ENCODE measurements around the gene COA5. TPM values are rescaled to one million over a fixed set of nuclear protein-coding genes. Genes with fewer than 3 reads are reported as not detected.

The COA5 gene
- polyA plus RNA-seq, 2 donors = 16.7 to 43.0 TPM

- Histone ChIP-seq H3K27ac (ENCODE audit: low read depth in 2 of 2, low read length in 1 of 2) (no peak overlapping the region), H3K27me3 (ENCODE audit: control insufficient read depth in 1 of 2, insufficient read depth in 2 of 2, low read length in 2 of 2) (no peaks in the 10 kb centered on the region), H3K9me3 (ENCODE audit: control insufficient read depth in 2 of 2, insufficient read depth in 1 of 2, low read depth in 1 of 2, low read length in 1 of 2) (no peaks in the 10 kb centered on the region), H3K4me3 (ENCODE audit: low read depth in 1 of 2, low read length in 2 of 2) (no peak overlapping the region), H3K4me1 (ENCODE audit: control insufficient read depth in 2 of 2, insufficient read depth in 2 of 2, low read length in 1 of 2) (no peaks in the 10 kb centered on the region), H3K36me3 (ENCODE audit: control insufficient read depth in 2 of 2, insufficient read depth in 2 of 2, low read length in 1 of 2) (peaks cover 2 to 25% of the 10 kb centered on the region in 2 donors)
- 90 to 92% methylated on average over 22 of the region's 22 CpGs for WGBS, 2 donors
These were observed 31.5 kb downstream of the COA5 start for GRCh38 chr2:98576666-98577312.

GRCh38 chr2:98573426-98573825 is 34.9 kb downstream of the COA5 start:
- Histone ChIP-seq H3K27me3 (ENCODE audit: control insufficient read depth in 1 of 2, insufficient read depth in 2 of 2, low read length in 2 of 2) (no peaks in the 10 kb centered on the region), H3K36me3 (ENCODE audit: control insufficient read depth in 2 of 2, insufficient read depth in 2 of 2, low read length in 1 of 2) (peaks cover 0 to 39% of the 10 kb centered on the region in 2 donors), H3K27ac (ENCODE audit: low read depth in 2 of 2, low read length in 1 of 2) (no peak overlapping the region), H3K9me3 (ENCODE audit: control insufficient read depth in 2 of 2, insufficient read depth in 1 of 2, low read depth in 1 of 2, low read length in 1 of 2) (no peaks in the 10 kb centered on the region), H3K4me3 (ENCODE audit: low read depth in 1 of 2, low read length in 2 of 2) (no peak overlapping the region), H3K4me1 (ENCODE audit: control insufficient read depth in 2 of 2, insufficient read depth in 2 of 2, low read length in 1 of 2) (no peaks in the 10 kb centered on the region)
- WGBS, 2 donors = 95 to 96% methylated on average over 13 of the region's 13 CpGs

- Histone ChIP-seq H3K4me3 (ENCODE audit: low read depth in 1 of 2, low read length in 2 of 2) (no peak overlapping the region), H3K27ac (ENCODE audit: low read depth in 2 of 2, low read length in 1 of 2) (no peak overlapping the region), H3K4me1 (ENCODE audit: control insufficient read depth in 2 of 2, insufficient read depth in 2 of 2, low read length in 1 of 2) (no peaks in the 10 kb centered on the region), H3K9me3 (ENCODE audit: control insufficient read depth in 2 of 2, insufficient read depth in 1 of 2, low read depth in 1 of 2, low read length in 1 of 2) (no peaks in the 10 kb centered on the region), H3K27me3 (ENCODE audit: control insufficient read depth in 1 of 2, insufficient read depth in 2 of 2, low read length in 2 of 2) (no peaks in the 10 kb centered on the region), H3K36me3 (ENCODE audit: control insufficient read depth in 2 of 2, insufficient read depth in 2 of 2, low read length in 1 of 2) (peaks cover 0 to 35% of the 10 kb centered on the region in 2 donors)
- 90 to 92% methylated on average over 15 of the region's 15 CpGs for WGBS, 2 donors
These were observed 35.6 kb downstream of the COA5 start for GRCh38 chr2:98572676-98573075.

- Histone ChIP-seq H3K4me3 (ENCODE audit: low read depth in 1 of 2, low read length in 2 of 2) (no peak overlapping the region), H3K4me1 (ENCODE audit: control insufficient read depth in 2 of 2, insufficient read depth in 2 of 2, low read length in 1 of 2) (no peaks in the 10 kb centered on the region), H3K9me3 (ENCODE audit: control insufficient read depth in 2 of 2, insufficient read depth in 1 of 2, low read depth in 1 of 2, low read length in 1 of 2) (no peaks in the 10 kb centered on the region), H3K27me3 (ENCODE audit: control insufficient read depth in 1 of 2, insufficient read depth in 2 of 2, low read length in 2 of 2) (no peaks in the 10 kb centered on the region), H3K36me3 (ENCODE audit: control insufficient read depth in 2 of 2, insufficient read depth in 2 of 2, low read length in 1 of 2) (peaks cover 0 to 34% of the 10 kb centered on the region in 2 donors), H3K27ac (ENCODE audit: low read depth in 2 of 2, low read length in 1 of 2) (no peak overlapping the region)
- 85 to 92% methylated on average over 5 of the region's 5 CpGs for WGBS, 2 donors
These were observed 36.1 kb downstream of the COA5 start for GRCh38 chr2:98572211-98572610.

- H3K9me3 ChIP-seq (ENCODE audit: control insufficient read depth in 2 of 2, insufficient read depth in 1 of 2, low read depth in 1 of 2, low read length in 1 of 2) = no peaks in the 10 kb centered on the region
- H3K27ac ChIP-seq (ENCODE audit: low read depth in 2 of 2, low read length in 1 of 2) = no peak overlapping the region
- WGBS, 2 donors = 92 to 93% methylated on average over 9 of the region's 9 CpGs
- no peak overlapping the region for H3K4me3 ChIP-seq (ENCODE audit: low read depth in 1 of 2, low read length in 2 of 2)
- no peaks in the 10 kb centered on the region for H3K27me3 ChIP-seq (ENCODE audit: control insufficient read depth in 1 of 2, insufficient read depth in 2 of 2, low read length in 2 of 2)
- H3K36me3 ChIP-seq (ENCODE audit: control insufficient read depth in 2 of 2, insufficient read depth in 2 of 2, low read length in 1 of 2) = peaks cover 0 to 30% of the 10 kb centered on the region in 2 donors
- no peaks in the 10 kb centered on the region for H3K4me1 ChIP-seq (ENCODE audit: control insufficient read depth in 2 of 2, insufficient read depth in 2 of 2, low read length in 1 of 2)
These were observed 36.5 kb downstream of the COA5 start for GRCh38 chr2:98571796-98572195.

- Histone ChIP-seq H3K4me1 (ENCODE audit: control insufficient read depth in 2 of 2, insufficient read depth in 2 of 2, low read length in 1 of 2) (no peaks in the 10 kb centered on the region), H3K9me3 (ENCODE audit: control insufficient read depth in 2 of 2, insufficient read depth in 1 of 2, low read depth in 1 of 2, low read length in 1 of 2) (no peaks in the 10 kb centered on the region), H3K36me3 (ENCODE audit: control insufficient read depth in 2 of 2, insufficient read depth in 2 of 2, low read length in 1 of 2) (peaks cover 0 to 29% of the 10 kb centered on the region in 2 donors), H3K27ac (ENCODE audit: low read depth in 2 of 2, low read length in 1 of 2) (no peak overlapping the region), H3K27me3 (ENCODE audit: control insufficient read depth in 1 of 2, insufficient read depth in 2 of 2, low read length in 2 of 2) (no peaks in the 10 kb centered on the region), H3K4me3 (ENCODE audit: low read depth in 1 of 2, low read length in 2 of 2) (no peak overlapping the region)
- 92 to 93% methylated on average over 13 of the region's 13 CpGs for WGBS, 2 donors
These were observed 37.1 kb downstream of the COA5 start for GRCh38 chr2:98571121-98571701.

GRCh38 chr2:98570356-98570755 is 38.0 kb downstream of the COA5 start:
- Histone ChIP-seq H3K4me3 (ENCODE audit: low read depth in 1 of 2, low read length in 2 of 2) (no peak overlapping the region), H3K36me3 (ENCODE audit: control insufficient read depth in 2 of 2, insufficient read depth in 2 of 2, low read length in 1 of 2) (peaks cover 0 to 32% of the 10 kb centered on the region in 2 donors), H3K27me3 (ENCODE audit: control insufficient read depth in 1 of 2, insufficient read depth in 2 of 2, low read length in 2 of 2) (no peaks in the 10 kb centered on the region), H3K27ac (ENCODE audit: low read depth in 2 of 2, low read length in 1 of 2) (no peak overlapping the region), H3K4me1 (ENCODE audit: control insufficient read depth in 2 of 2, insufficient read depth in 2 of 2, low read length in 1 of 2) (no peaks in the 10 kb centered on the region), H3K9me3 (ENCODE audit: control insufficient read depth in 2 of 2, insufficient read depth in 1 of 2, low read depth in 1 of 2, low read length in 1 of 2) (no peaks in the 10 kb centered on the region)
- 94 to 96% methylated on average over 5 of the region's 5 CpGs for WGBS, 2 donors

- Histone ChIP-seq H3K4me3 (ENCODE audit: low read depth in 1 of 2, low read length in 2 of 2) (no peak overlapping the region), H3K9me3 (ENCODE audit: control insufficient read depth in 2 of 2, insufficient read depth in 1 of 2, low read depth in 1 of 2, low read length in 1 of 2) (no peaks in the 10 kb centered on the region), H3K27me3 (ENCODE audit: control insufficient read depth in 1 of 2, insufficient read depth in 2 of 2, low read length in 2 of 2) (no peaks in the 10 kb centered on the region), H3K27ac (ENCODE audit: low read depth in 2 of 2, low read length in 1 of 2) (no peak overlapping the region), H3K36me3 (ENCODE audit: control insufficient read depth in 2 of 2, insufficient read depth in 2 of 2, low read length in 1 of 2) (peaks cover 0 to 32% of the 10 kb centered on the region in 2 donors), H3K4me1 (ENCODE audit: control insufficient read depth in 2 of 2, insufficient read depth in 2 of 2, low read length in 1 of 2) (no peaks in the 10 kb centered on the region)
- WGBS, 2 donors = 95 to 97% methylated on average over 13 of the region's 13 CpGs
These were observed 38.4 kb downstream of the COA5 start for GRCh38 chr2:98569915-98570314.

GRCh38 chr2:98569197-98569793 is 39.0 kb downstream of the COA5 start:
- Histone ChIP-seq H3K4me3 (ENCODE audit: low read depth in 1 of 2, low read length in 2 of 2) (no peak overlapping the region), H3K27me3 (ENCODE audit: control insufficient read depth in 1 of 2, insufficient read depth in 2 of 2, low read length in 2 of 2) (no peaks in the 10 kb centered on the region), H3K27ac (ENCODE audit: low read depth in 2 of 2, low read length in 1 of 2) (no peak overlapping the region), H3K4me1 (ENCODE audit: control insufficient read depth in 2 of 2, insufficient read depth in 2 of 2, low read length in 1 of 2) (no peaks in the 10 kb centered on the region), H3K9me3 (ENCODE audit: control insufficient read depth in 2 of 2, insufficient read depth in 1 of 2, low read depth in 1 of 2, low read length in 1 of 2) (no peaks in the 10 kb centered on the region), H3K36me3 (ENCODE audit: control insufficient read depth in 2 of 2, insufficient read depth in 2 of 2, low read length in 1 of 2) (peaks cover 0 to 36% of the 10 kb centered on the region in 2 donors)
- 73 to 74% methylated on average over 19 of the region's 19 CpGs for whole genome bisulfite sequencing, 2 donors

Measured in esophagus (tissue), 2 donors.